Muscle of arm (tissue), 12 donors: ENCODE data around the gene RCAN2. TPM values are rescaled to one million over a fixed set of nuclear protein-coding genes. Genes with fewer than 3 reads are reported as not detected.

Source experiments
- DNase-seq: peaks from one replicate; pipeline ENCODE4 v3.0.0-alpha.2; 2013
- polyA plus RNA-seq, 12 donors: library from polyadenylated mRNA; unstranded; fragments of 120-200 nt; gene quantifications; one replicate each; pipeline ENCODE4 v1.2.1, GENCODE V29; 2013; ENCODE audit not compliant: insufficient read length in 12 of 12

Gene RCAN2
- polyA plus RNA-seq, 12 donors: 4.6 to 8.2 (median 6.9) TPM; not detected in 1

GRCh38 chr6:46491628-46492547 is 639 bp upstream of the RCAN2 start:
- no peak for DNase-seq

GRCh38 chr6:46490425-46491200 is 636 bp downstream of the RCAN2 start:
- DNase-seq: no peak

DNA sequence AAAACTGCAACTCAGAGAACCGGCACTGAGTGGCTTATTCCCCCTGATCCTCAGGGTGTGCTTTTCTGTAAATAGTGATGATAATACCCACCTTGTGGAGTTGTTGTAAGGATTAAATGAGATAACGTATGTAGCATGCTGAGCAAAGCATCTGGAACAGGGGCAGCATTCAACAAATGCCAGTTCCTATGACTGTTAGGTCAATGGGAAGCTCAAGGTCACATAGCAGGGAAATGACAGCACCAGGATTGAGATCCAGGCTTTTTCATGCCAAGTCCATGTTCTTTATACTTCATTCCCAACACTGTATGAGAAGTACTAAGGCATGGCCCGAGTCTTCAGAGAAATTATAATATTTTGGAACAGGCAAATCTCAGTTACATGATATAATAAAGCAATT is 5.1 kb downstream of the RCAN2 start:
- DNase-seq: no peak

DNA sequence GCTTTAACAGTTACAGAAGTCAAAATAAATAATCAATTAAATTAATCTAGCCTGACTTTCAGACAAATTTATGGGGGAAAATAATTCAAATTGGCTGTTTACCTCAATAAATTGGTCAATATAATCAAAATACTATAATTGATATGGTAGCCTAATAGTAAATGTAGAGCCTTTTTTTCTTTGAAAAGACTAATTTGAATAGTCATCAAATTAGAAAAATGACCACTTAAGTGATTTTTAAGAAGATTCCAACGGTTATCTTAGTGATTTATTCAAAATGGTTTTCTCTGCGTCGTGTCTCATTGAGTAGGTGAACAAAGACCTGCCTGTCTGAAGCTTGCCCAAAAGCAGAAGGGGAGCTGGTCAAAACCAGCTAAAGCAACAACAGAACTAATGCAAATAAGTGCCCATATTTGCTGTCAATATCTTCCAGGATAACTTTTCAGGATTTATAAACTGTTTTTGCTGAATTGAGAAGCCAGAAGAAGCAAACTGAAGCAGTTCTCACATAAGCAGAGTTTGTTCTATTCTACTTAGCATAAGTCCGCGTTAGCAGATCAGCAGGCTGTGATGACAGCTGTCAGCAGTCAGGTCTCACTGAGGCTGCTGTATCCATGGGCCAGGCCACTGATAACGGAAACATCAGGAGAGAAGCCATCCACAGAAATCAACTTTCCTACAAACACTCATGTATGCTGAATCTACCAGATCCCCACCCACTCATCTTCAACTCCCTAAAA is 7.0 kb downstream of the RCAN2 start:
- no peak for DNase-seq

DNA sequence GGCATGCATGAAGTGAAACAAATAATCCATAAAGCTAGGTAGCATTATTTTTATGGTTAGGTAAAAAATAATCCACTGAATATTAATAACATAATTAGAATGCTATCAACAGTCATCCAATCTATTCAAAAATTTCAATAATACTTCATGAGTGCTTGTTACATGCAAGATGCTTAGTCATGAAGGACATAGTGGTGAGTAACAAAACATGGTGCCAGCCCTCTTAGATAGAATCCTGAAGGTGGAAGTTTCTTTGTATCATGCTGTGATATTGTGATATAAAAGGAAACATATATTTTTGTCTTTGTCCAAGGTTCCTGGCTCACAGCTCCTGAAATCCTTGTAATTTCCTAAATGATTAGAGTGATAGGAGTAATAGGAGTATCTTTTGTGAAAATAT is 14.9 kb downstream of the RCAN2 start:
- no peak for DNase-seq

GRCh38 chr6:46473881-46474280 is 17.4 kb downstream of the RCAN2 start:
- DNase-seq: no peak

GRCh38 chr6:46472243-46472642 is 19.0 kb downstream of the RCAN2 start:
- DNase-seq: no peak

- no peak for DNase-seq
These were observed 22.2 kb downstream of the RCAN2 start for GRCh38 chr6:46469021-46469420.

GRCh38 chr6:46468403-46469010 is 22.7 kb downstream of the RCAN2 start:
- no peak for DNase-seq

GRCh38 chr6:46466570-46466969 is 24.7 kb downstream of the RCAN2 start:
- DNase-seq: no peak

DNA sequence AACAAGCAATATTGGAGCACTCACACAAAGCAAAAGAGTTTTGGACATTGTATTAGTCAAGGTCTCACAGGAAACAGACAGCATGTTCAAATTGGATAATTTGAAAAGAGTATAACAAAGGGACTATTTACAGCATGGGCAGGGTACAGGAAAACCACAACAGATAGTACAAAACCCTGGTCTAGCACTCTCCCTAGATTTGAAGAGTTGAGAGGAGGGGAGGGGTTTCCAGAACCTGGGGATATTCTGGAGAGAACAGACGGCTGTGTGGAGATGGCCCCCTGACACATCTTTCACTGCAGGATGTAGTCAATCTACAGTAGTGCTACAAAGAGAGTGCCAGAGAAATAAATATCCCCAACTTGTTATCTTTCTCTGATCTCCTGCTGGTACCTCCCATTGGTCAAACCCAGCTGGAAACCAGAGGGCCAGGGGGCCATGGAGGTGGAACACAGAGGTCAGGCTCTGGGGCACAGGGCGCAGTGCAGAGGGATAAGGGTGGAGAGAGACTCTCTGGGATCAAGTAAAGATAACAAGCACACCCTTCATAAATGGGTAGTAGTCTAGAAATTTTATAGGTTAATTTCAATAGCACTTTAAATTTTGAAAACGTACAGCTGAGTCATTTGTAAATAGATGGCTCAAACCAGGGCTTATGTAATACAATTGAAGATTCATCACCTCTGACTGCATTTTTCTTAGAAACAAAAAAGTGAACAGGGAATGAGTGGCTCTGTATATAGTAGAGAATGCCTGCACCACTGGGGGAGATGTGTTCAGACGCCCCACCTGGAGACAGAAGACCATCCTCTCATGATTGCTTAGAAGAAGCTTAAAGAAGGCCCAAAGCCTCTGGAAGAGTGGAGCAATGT is 25.7 kb downstream of the RCAN2 start:
- no peak for DNase-seq

GRCh38 chr6:46456297-46456696 is 35.0 kb downstream of the RCAN2 start:
- no peak for DNase-seq

- DNase-seq: no peak
These were observed 36.6 kb downstream of the RCAN2 start for GRCh38 chr6:46454691-46455090.

GRCh38 chr6:46453741-46454316 is 37.4 kb downstream of the RCAN2 start:
- DNase-seq: peak; percentile 25

GRCh38 chr6:46453216-46453615 is 38.0 kb downstream of the RCAN2 start:
- no peak for DNase-seq

DNA sequence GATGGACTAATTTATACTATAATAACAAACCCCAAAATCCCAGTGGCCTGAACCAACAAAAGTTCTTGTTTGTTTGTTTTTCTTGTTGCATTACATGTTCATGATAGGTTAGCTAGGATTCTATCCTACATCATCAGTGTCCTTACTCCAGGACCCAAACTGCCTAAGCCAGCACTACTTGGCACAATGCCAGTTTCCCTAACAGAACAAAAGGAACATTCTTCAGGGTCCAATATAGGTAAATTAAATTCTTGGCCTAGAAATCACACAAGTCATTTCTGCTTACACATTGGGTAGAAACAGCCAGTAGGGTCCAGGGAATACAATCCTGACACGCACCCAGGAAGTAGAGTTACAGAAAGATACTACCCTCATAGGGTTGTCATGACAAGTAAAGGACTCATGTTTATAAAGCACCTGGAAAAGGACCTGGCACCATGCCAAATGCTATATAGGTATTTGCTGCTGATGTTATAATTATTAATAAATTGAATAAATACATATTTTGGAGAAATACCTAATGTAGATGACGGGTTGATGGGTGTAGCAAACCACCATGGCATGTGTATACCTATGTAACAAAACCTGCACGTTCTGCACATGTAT is 38.8 kb downstream of the RCAN2 start:
- DNase-seq: no peak

- DNase-seq: no peak
These were observed 39.9 kb downstream of the RCAN2 start for GRCh38 chr6:46451343-46451742.

DNA sequence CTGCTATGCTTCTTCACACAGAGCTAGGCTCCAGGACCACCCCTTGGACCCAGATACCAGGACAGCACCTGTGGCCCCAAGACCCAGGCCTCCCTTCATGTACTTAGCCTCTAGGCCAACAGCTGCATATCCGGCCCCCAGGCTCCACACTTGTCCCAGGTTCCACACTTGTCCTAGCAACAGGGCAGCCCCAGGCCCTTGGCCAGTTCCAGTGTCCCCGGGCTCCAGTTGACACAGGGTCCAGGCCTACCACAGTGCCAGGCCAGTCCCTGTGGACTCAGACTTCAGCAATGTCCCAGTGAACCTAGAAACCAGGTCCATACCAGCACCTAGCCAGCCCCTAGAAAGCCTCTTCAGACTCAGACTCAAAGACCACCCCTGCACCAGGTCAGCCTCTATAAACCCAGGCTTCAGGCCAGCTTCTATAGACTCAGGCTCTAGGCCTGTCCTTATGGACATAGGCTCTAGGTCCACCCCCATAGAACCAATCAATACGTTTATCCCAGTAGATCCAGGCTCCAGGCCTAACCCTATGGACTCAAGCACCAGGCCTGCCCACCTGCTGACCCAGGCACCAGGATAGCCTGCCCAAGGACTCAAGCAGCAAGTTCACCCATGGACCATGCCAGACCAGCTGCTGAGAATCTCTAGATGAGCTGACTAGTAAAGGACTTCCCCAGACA is 46.3 kb downstream of the RCAN2 start:
- DNase-seq: no peak

DNA sequence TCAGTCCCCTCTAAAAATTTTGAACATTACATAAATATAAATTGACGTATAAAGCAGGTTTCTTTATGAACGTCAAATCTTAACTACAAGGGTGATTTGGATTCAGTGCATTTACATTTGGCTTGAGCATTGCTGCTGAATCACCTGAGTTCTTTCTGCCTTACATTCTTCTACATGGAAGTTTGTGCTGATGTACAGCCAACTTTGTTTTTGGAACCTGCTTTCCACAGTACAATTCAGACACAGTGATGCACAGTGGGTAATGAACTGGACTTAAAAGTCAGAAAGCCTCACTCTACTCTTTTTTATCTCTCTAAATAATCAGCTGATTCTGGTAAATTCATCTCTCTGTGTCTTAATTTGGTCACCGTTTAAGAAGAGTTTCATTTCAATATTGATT is 47.6 kb downstream of the RCAN2 start:
- DNase-seq: no peak
